Measurements from ENCODE around the gene WAC. TPM values are rescaled to one million over a fixed set of nuclear protein-coding genes. Genes with fewer than 3 reads are reported as not detected.

The WAC gene
- total RNA-seq, 4 donors from 2014 or later: 66.6 to 102 (median 78.9) TPM

- Histone ChIP-seq H3K36me3 (peaks cover 0 to 49% (median 23%) of the 10 kb centered on the region in 4 donors), H3K27ac (no peak overlapping the region), H3K4me1 (no peaks in the 10 kb centered on the region), H3K4me3 (no peak overlapping the region), H3K9me3 (no peaks in the 10 kb centered on the region), H3K27me3 (no peaks in the 10 kb centered on the region)
- in situ Hi-C loops (cut with MboI; ENCODE audit: low pct_ligation_motif_present in 1 of 4, low pct_unique_long_range_greater_than_20kb in 1 of 4, low sequenced_read_pairs in 3 of 4): loop anchor here in 1 of 4 donors (25.0 kb wide), 1 partner anchor 183 kb away; no protein-coding TSS in a partner anchor
- TF ChIP-seq CTCF (IDR thresholded peaks at IDR 0.05) (no peak), POLR2A (IDR thresholded peaks at IDR 0.05) (no peak), EP300 (IDR thresholded peaks at IDR 0.05; ENCODE audit: low read depth) (no peak), POLR2AphosphoS5 (IDR thresholded peaks at IDR 0.05) (no peak)
- intact Hi-C loops (cut with DNase I; ENCODE audit: low total_unique reads): no loop called here
- WGBS, 2 donors (ENCODE audit: low coverage in 1 of 2): 45 to 60% methylated on average over 2 of the region's 2 CpGs
- DNase-seq: no peak
Observed at GRCh38 chr10:28620251-28620650, 87.3 kb downstream of the WAC start.

GRCh38 chr10:28623483-28623882, 90.6 kb downstream of the WAC start:
- WGBS, 2 donors (ENCODE audit: low coverage in 1 of 2): 80 to 87% methylated on average over 7 of the region's 7 CpGs
- no peak for TF ChIP-seq POLR2AphosphoS5 (IDR thresholded peaks at IDR 0.05)
- DNase-seq: no peak
- H3K27ac ChIP-seq: no peak overlapping the region
- no peak overlapping the region for H3K4me3 ChIP-seq
- intact Hi-C loops (cut with DNase I; ENCODE audit: low total_unique reads): no loop called here
- H3K36me3 ChIP-seq: peaks cover 0 to 18% (median 9%) of the 10 kb centered on the region in 4 donors
- no peaks in the 10 kb centered on the region for H3K9me3 ChIP-seq
- no peaks in the 10 kb centered on the region for H3K27me3 ChIP-seq
- H3K4me1 ChIP-seq: no peaks in the 10 kb centered on the region
- in situ Hi-C loops (cut with MboI; ENCODE audit: low pct_ligation_motif_present in 1 of 4, low pct_unique_long_range_greater_than_20kb in 1 of 4, low sequenced_read_pairs in 3 of 4): loop anchor here in 1 of 4 donors (25.0 kb wide), 1 partner anchor 186 kb away; no protein-coding TSS in a partner anchor

GRCh38 chr10:28624351-28624750, 91.4 kb downstream of the WAC start:
- WGBS, 2 donors (ENCODE audit: low coverage in 1 of 2): 79% methylated on average over 3 of the region's 3 CpGs; no CpG with 5 or more reads in 1 of the 2 donors
- Histone ChIP-seq H3K4me1 (no peaks in the 10 kb centered on the region), H3K4me3 (no peak overlapping the region), H3K27me3 (peaks cover 5% of the 10 kb centered on the region), H3K36me3 (peaks cover 0 to 13% (median 4%) of the 10 kb centered on the region in 4 donors), H3K27ac (no peak overlapping the region), H3K9me3 (no peaks in the 10 kb centered on the region)
- in situ Hi-C loops (cut with MboI; ENCODE audit: low pct_ligation_motif_present in 1 of 4, low pct_unique_long_range_greater_than_20kb in 1 of 4, low sequenced_read_pairs in 3 of 4): loop anchor here in 1 of 4 donors (25.0 kb wide), 1 partner anchor 187 kb away; no protein-coding TSS in a partner anchor
- no peak for DNase-seq
- TF ChIP-seq CTCF (IDR thresholded peaks at IDR 0.05) (no peak), POLR2A (IDR thresholded peaks at IDR 0.05) (no peak), EP300 (IDR thresholded peaks at IDR 0.05; ENCODE audit: low read depth) (no peak), POLR2AphosphoS5 (IDR thresholded peaks at IDR 0.05) (no peak)
- intact Hi-C loops (cut with DNase I; ENCODE audit: low total_unique reads): no loop called here

GRCh38 chr10:28627102-28627501, 94.2 kb downstream of the WAC start:
- Histone ChIP-seq H3K9me3 (no peaks in the 10 kb centered on the region), H3K27ac (no peak overlapping the region), H3K4me3 (no peak overlapping the region), H3K4me1 (no peaks in the 10 kb centered on the region), H3K27me3 (peaks cover 5% of the 10 kb centered on the region), H3K36me3 (no peaks in the 10 kb centered on the region)
- TF ChIP-seq CTCF (IDR thresholded peaks at IDR 0.05) (no peak), EP300 (IDR thresholded peaks at IDR 0.05; ENCODE audit: low read depth) (no peak)
- 33 to 40% methylated on average over 3 of the region's 3 CpGs for WGBS, 2 donors (ENCODE audit: low coverage in 1 of 2)
- in situ Hi-C loops (cut with MboI; ENCODE audit: low pct_ligation_motif_present in 1 of 4, low pct_unique_long_range_greater_than_20kb in 1 of 4, low sequenced_read_pairs in 3 of 4) (loop anchor here in 1 of 4 donors (25.0 kb wide), 1 partner anchor 685 kb away; no protein-coding TSS in a partner anchor), intact Hi-C loops (cut with DNase I; ENCODE audit: low total_unique reads) (no loop called here)
- DNase-seq: no peak

Data from transverse colon (tissue), 4 donors.